HG02642 (cell line): ENCODE results near the gene GEMIN4.
A peak's percentile ranks its signal among the peaks of the same experiment; 100 is the strongest.
"Not testable (repeated sequence)": the region's sequence is repeated elsewhere in the genome, so short reads cannot be mapped to it uniquely, and the experiment has no call there.

Source experiments
- ATAC-seq: cut with Tn5 transposase; IDR thresholded peaks from one replicate; pipeline ENCODE4 v1.9.1; 2021; ENCODE audit warnings: mild to moderate bottlenecking; ENCODE audit not compliant: unreplicated experiment, poor library complexity

GEMIN4 gene

GRCh38 chr17:781805-782731, 30.0 kb upstream of the GEMIN4 start, which contains the start of the genes GLOD4 and MRM3:
TSS of gene GLOD4 (minus strand) at chr17:782280. CDS start at chr17:782255, 25 bp downstream.
TSS of gene MRM3 (plus strand) at chr17:782353. CDS start at chr17:782379, 26 bp downstream.
- peak; percentile 91 for ATAC-seq

DNA sequence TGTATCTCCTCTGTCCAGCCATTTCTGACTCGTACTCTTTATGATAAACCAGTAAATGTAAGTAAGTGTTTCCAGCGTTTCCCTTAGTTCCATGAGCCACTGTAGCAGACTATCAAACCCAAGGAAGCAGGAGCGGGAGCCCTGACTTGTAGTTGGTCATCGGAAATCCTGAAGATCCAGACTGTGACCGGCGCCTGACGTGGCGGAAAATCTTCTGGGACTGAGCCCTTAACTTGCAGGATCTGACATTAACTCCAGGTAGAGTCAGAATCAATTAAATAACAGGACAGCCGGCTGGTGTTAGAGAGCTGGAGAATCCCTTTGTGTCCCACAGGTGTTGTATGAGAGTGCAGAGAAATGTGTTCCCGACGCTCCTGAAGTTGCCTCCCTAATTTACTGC, 26.0 kb upstream of the GEMIN4 start:
- ATAC-seq: no peak

DNA sequence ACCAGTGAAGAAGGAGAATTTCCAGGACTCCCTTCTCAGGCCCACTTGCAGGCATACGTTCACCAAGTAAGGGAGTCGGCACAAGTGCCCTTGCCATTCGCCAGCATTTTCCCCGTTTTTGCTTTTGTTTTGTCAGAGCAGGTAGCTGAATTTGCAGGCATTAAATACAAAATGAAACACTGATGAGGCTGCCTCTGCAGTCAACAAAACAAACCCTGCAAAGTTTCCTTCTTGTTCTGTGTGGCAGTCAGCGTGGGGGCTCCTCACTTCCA, 22.2 kb upstream of the GEMIN4 start:
- ATAC-seq: no peak

DNA sequence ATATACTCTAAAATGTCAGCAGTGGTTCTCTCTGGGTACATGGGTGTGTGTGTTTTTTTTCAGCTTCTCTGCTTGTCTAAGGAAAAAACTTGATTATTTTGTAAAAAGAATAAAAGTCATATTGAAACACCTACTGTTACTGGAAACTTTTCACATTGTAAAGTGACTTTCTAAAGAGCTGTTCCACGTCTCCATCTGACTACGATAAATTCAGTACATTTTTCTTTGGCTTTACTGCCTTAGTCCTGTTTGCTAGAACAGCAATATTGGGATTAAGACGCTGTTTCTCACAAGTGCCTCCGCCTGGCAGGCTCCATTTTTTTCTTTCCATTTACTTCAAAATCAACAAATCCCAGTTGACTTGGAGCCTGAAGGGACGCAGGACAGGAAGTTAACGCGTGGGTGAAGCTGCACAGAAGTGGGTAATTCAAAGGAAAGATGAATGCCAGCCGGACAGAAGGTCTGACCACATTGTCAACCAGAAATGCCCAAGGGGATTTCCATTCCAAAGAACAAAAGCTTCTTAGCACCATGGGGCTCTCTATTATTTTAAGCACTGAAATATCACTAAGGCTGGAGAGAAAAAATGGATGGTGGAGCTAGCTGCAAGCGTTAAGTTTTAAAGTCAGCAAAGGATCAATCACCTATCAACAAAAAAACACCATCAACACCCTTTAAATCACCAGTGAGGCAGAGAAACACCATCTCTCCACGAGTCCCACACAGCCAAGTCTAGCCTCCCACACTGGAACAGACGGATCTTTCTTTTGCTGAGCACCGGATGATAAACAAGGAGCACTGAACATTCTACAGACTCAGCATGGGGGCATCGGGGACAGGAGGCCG, 21.6 kb upstream of the GEMIN4 start:
- ATAC-seq: no peak

DNA sequence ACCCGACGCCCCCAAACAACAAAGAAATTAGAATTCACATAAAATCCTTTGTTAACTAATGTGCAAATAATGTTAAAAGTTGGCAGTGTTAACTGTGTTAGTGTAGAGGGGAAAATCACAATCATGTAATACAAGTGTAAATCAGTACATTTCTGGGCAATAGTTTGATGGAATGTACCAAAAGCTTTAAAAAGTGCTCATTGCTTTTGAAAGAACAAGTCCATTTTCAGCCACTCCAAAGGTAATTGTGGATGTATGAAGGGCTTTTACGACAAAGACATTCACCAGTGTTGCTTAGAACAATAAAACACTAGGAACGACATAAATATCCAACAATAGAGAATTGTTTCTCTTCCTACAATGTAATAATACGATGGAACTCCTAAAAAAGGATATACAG, 21.0 kb upstream of the GEMIN4 start:
- no peak for ATAC-seq

DNA sequence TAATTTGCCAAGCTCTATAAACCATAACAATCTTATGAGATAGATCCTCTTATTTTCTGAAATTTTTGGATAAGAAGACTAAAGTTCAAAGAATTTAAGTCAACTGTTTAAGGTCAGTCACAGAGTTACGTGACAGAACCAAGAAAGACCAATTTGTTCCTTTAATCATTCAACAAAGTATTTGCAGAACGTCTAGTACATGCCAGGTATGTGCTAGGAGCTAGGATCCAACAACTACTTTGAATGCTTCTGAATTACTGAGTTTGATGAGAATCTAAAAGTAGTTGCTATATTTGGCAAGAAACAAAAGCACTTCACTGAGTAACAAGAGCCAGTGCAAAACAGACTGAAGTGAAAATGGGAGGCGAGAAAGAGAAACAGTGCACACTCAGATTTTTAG, 15.0 kb upstream of the GEMIN4 start:
- no peak for ATAC-seq

DNA sequence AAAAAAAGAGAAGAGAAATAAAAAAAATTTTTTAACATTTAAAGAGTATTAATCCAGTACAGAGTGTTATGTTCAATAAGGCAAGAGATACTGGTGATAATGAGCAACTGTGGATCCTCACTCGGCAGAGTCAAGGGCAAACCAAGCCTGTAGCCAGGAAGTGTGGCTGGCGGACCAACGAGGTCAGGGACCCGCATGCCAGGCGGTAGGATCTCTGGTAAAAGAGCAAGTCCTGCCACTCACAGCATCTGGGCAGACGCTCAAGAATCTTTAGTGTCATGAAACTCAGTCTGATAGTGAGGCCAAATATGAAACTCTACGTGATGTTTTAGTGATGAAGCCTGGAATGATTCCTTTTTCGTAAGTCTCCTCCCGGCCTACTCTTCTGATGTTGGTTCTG, 8.3 kb upstream of the GEMIN4 start:
- ATAC-seq: no peak

DNA sequence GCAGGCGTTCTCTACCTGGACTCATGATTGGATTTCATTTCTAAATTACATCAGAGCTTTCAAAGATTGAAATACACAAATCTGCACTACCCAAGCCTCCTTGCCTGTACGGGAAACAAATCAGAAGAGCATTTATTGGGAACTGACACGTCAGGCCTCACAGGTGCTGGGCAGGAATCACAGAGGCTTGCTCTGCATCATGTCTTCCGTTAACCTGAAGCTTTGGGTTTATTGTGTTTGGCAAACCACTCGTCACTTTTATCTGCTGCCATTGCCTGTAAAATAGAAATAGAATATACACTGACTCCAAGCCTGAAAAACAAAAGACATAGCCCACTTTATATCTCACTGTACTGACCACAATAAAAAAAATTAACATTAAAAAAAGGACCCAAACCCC, 7.9 kb upstream of the GEMIN4 start:
- ATAC-seq: no peak

DNA sequence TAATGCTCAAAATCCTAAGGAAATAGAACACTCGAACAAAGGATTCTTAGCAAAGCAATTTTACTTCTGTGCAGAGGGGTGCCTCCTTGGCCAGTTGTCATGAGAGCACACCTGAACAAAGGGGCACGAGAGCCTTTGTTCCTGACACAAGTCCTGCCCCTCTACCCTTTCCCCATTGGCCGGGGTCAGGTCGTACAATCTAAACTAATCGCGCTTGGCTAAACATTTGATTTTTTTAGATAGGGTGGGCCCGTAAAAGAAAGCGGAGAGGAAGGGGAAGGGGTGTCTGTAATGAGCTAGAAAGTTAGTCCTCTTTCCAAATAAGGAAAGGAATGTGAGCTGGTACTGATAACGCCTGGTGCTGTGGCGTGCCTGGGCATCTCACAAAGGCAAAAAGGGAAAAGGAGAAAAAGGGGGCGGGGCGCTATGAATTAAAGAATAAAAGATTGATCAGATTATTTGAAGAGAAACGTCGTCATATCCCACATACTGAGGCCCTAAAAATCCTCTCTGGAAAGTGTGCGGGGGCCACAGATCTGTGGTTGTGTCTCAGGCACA, 4.0 kb upstream of the GEMIN4 start:
- not testable (repeated sequence) for ATAC-seq

- ATAC-seq: not testable (repeated sequence)
These were observed 3.4 kb upstream of the GEMIN4 start for GRCh38 chr17:755319-755961.

DNA sequence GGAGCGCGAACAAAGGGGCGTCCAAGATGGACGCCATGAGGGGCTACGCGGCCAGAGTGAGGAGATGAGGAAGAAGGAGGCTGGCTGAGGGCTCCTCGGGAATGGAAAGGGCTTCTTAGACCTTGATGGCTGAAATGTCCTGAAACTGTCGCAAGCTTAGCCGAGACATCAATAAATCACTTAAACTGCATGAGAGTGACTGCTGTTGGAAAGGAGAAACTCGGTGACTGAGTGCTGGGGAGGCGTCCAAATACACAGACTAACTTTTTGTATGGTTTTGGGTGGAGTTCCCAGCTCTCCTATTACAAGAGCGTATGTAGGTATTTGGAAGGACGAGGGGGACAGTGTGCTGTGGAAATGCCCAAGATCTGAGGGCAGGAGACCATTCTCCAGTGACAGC, 1.4 kb upstream of the GEMIN4 start:
- no peak for ATAC-seq

DNA sequence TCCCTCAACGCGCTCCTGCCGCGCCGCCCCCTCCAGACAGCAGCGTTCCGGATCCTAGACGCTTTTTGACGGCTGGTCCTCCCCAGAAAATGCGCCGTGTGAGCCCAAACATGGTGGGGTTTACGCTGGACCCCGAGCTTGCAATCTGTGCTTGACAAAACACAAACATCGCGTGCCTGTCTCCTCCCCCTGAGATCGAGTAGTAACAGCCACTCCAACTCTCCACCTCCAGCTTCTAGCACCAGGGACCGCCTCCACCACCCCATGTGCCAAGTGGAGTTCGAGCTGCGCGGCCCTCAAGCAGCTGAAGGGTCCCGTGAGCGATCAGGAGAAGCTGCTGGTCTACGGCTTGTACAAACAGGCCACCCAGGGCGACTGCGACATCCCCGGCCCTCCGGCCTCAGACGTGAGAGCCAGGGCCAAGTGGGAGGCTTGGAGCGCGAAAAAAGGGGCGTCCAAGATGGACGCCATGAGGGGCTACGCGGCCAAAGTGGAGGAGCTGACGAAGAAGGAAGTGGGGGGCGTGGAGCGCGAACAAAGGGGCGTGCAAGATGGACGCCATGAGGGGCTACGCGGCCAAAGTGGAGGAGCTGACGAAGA, 656 bp upstream of the GEMIN4 start:
- peak; percentile 12 for ATAC-seq

GRCh38 chr17:751269-752001, 629 bp downstream of the GEMIN4 start:
- peak; percentile 37 for ATAC-seq

GRCh38 chr17:750431-751037, 1.5 kb downstream of the GEMIN4 start:
- no peak for ATAC-seq

- ATAC-seq: not testable (repeated sequence)
These were observed 2.7 kb downstream of the GEMIN4 start for GRCh38 chr17:749359-749758.

DNA sequence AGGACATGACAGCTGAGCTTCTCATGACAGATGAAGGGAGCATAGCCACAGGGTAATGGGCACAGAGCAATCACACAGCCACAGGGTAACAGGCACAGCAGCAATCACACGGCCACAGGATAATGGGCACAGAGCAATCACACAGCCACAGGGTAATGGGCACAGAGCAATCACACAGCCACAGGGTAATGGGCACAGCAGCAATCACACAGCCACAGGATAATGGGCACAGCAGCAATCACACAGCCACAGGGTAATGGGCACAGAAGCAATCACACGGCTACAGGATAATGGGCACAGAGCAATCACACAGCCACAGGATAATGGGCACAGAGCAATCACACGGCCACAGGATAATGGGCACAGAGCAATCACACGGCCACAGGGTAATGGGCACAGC, 3.5 kb downstream of the GEMIN4 start:
- not testable (repeated sequence) for ATAC-seq

- ATAC-seq: no peak
These were observed 5.1 kb downstream of the GEMIN4 start for GRCh38 chr17:746783-747629.

DNA sequence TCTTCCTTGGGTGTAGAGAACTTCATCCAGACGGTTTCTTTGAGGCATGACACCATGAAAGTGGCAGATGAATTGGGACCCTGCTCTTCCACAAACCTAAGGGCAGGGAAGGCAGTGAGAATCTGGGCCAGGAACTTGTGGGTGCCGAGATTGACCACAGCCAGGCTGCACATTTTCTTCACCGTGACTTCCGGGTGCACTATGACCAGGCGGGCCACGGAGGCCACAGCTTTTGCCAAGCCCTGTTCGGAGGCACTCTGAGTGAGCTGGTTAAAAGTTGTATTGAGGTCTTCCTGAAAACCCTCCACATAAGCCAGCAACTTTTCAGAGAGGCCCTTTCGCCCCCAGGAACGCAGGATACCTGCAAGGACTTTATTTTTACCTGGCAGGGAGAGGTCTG, 5.9 kb downstream of the GEMIN4 start:
- ATAC-seq: no peak
